Spinal cord (tissue), 10 donors: ENCODE results near the gene SLC4A3. TPM values are rescaled to one million over a fixed set of nuclear protein-coding genes. Genes with fewer than 3 reads are reported as not detected.
A peak's percentile ranks its signal among the peaks of the same experiment; 100 is the strongest.

Experiments
- DNase-seq, 6 donors: peaks; one replicate each; pipeline versions ENCODE4 v3.0.0 to v3.0.0-alpha.2; 2013 to 2015; ENCODE audit warnings: low spot score in 6 of 6, low read depth in 4 of 6
- H3K27ac ChIP-seq: one replicate; pipeline ENCODE4 v1.5.1; 2013; ENCODE audit warnings: low read depth, low read length, control low read depth
- H3K27me3 ChIP-seq: one replicate; pipeline ENCODE4 v1.6.1; 2013; ENCODE audit warnings: low read length; ENCODE audit not compliant: control insufficient read depth, insufficient read depth
- H3K36me3 ChIP-seq: one replicate; pipeline ENCODE4 v1.6.1; 2013; ENCODE audit warnings: low read length; ENCODE audit not compliant: control insufficient read depth, insufficient read depth
- H3K4me1 ChIP-seq: one replicate; pipeline ENCODE4 v1.6.1; 2013; ENCODE audit warnings: low read length; ENCODE audit not compliant: control insufficient read depth, insufficient read depth
- H3K4me3 ChIP-seq: one replicate; pipeline ENCODE4 v1.5.1; 2013; ENCODE audit warnings: low read depth, low read length, control low read depth
- H3K9me3 ChIP-seq: one replicate; pipeline ENCODE4 v1.6.1; 2013; ENCODE audit warnings: low read length; ENCODE audit not compliant: control insufficient read depth, insufficient read depth
- WGBS: methylation state at CpG from one replicate; pipeline ENCODE4 v1.1.5; 2013; ENCODE audit warnings: missing lambda C conversion rate; ENCODE audit not compliant: insufficient coverage; 5-methylcytosine and 5-hydroxymethylcytosine counted together
- polyA plus RNA-seq, 2 donors: library from polyadenylated mRNA; unstranded; fragments of 120-200 nt; gene quantifications; one replicate each; pipeline ENCODE4 v1.2.1, GENCODE V29; 2013; ENCODE audit not compliant: insufficient read length in 2 of 2
- total RNA-seq, 2 donors: library from RNA; depleted of rRNA in 1 of 2; stranded (reverse); fragments of 120-200 nt in 1 of 2; fragments of >200 nt in 1 of 2; gene quantifications; one replicate each; pipeline versions ENCODE4 v1.2.3 to v1.2.4, GENCODE V29; 2013 to 2014
- donor health status: healthy.

SLC4A3 gene
- total and polyA plus RNA-seq, 4 donors, result 17.0 to 61.3 (median 37.8) TPM

GRCh38 chr2:219612577-219613286 is 14.7 kb upstream of the SLC4A3 start:
- peaks cover 73% of the 10 kb centered on the region for H3K36me3 ChIP-seq
- WGBS, result 86% methylated on average over 9 of the region's 15 CpGs

GRCh38 chr2:219613461-219614070 is 13.9 kb upstream of the SLC4A3 start:
- H3K9me3 ChIP-seq, result no peaks in the 10 kb centered on the region
- WGBS, result 99% methylated on average over 8 of the region's 11 CpGs
- H3K27ac ChIP-seq, result no peak overlapping the region
- peaks cover 9% of the 10 kb centered on the region for H3K4me1 ChIP-seq
- H3K4me3 ChIP-seq, result no peak overlapping the region
- H3K36me3 ChIP-seq, result peaks cover 64% of the 10 kb centered on the region
- no peak for DNase-seq
- H3K27me3 ChIP-seq, result no peaks in the 10 kb centered on the region

More at GRCh38 chr2:219612577-219613286, 14.7 kb upstream of the SLC4A3 start:
- Histone ChIP-seq H3K27ac (no peak overlapping the region), H3K9me3 (no peaks in the 10 kb centered on the region), H3K27me3 (no peaks in the 10 kb centered on the region), H3K4me3 (no peak overlapping the region), H3K4me1 (peaks cover 17% of the 10 kb centered on the region)
- no peak for DNase-seq

- Histone ChIP-seq H3K36me3 (peaks cover 57% of the 10 kb centered on the region), H3K4me3 (no peak overlapping the region), H3K27me3 (no peaks in the 10 kb centered on the region), H3K4me1 (peaks cover 2% of the 10 kb centered on the region), H3K9me3 (no peaks in the 10 kb centered on the region), H3K27ac (no peak overlapping the region)
- 91% methylated on average over 10 of the region's 11 CpGs for WGBS
- DNase-seq, result no peak
These were observed 13.2 kb upstream of the SLC4A3 start for GRCh38 chr2:219614076-219614860.

GRCh38 chr2:219615036-219615435 is 12.4 kb upstream of the SLC4A3 start:
- 91% methylated on average over 10 of the region's 11 CpGs for WGBS
- DNase-seq, result no peak

GRCh38 chr2:219615894-219616293 is 11.5 kb upstream of the SLC4A3 start:
- H3K4me3 ChIP-seq, result no peak overlapping the region
- no peak for DNase-seq
- H3K27ac ChIP-seq, result no peak overlapping the region
- no peaks in the 10 kb centered on the region for H3K4me1 ChIP-seq
- H3K36me3 ChIP-seq, result peaks cover 56% of the 10 kb centered on the region
- H3K9me3 ChIP-seq, result no peaks in the 10 kb centered on the region
- WGBS, result 88% methylated on average over 12 of the region's 12 CpGs
- no peaks in the 10 kb centered on the region for H3K27me3 ChIP-seq

More at GRCh38 chr2:219615036-219615435, 12.4 kb upstream of the SLC4A3 start:
- H3K9me3 ChIP-seq, result no peaks in the 10 kb centered on the region
- H3K27me3 ChIP-seq, result no peaks in the 10 kb centered on the region
- no peak overlapping the region for H3K4me3 ChIP-seq
- no peak overlapping the region for H3K27ac ChIP-seq
- no peaks in the 10 kb centered on the region for H3K4me1 ChIP-seq
- H3K36me3 ChIP-seq, result peaks cover 56% of the 10 kb centered on the region

- no peaks in the 10 kb centered on the region for H3K27me3 ChIP-seq
- H3K27ac ChIP-seq, result no peak overlapping the region
- no peak for DNase-seq
- H3K4me1 ChIP-seq, result no peaks in the 10 kb centered on the region
- H3K36me3 ChIP-seq, result peaks cover 49% of the 10 kb centered on the region
- H3K4me3 ChIP-seq, result no peak overlapping the region
- no peaks in the 10 kb centered on the region for H3K9me3 ChIP-seq
- 89% methylated on average over 4 of the region's 4 CpGs for WGBS
These were observed 10.9 kb upstream of the SLC4A3 start for GRCh38 chr2:219616550-219616949.

GRCh38 chr2:219618733-219619122 is 8.7 kb upstream of the SLC4A3 start:
- H3K4me1 ChIP-seq, result no peaks in the 10 kb centered on the region
- no peaks in the 10 kb centered on the region for H3K27me3 ChIP-seq
- H3K4me3 ChIP-seq, result no peak overlapping the region
- no peaks in the 10 kb centered on the region for H3K9me3 ChIP-seq
- peaks cover 32% of the 10 kb centered on the region for H3K36me3 ChIP-seq
- no peak overlapping the region for H3K27ac ChIP-seq
- 97% methylated on average over 2 of the region's 3 CpGs for WGBS
- DNase-seq, result no peak

- H3K27me3 ChIP-seq, result no peaks in the 10 kb centered on the region
- peak in 2 of 6 donors; percentile 41 to 82 for DNase-seq
- no peaks in the 10 kb centered on the region for H3K9me3 ChIP-seq
- no peak overlapping the region for H3K27ac ChIP-seq
- H3K4me3 ChIP-seq, result no peak overlapping the region
- WGBS, result no CpG with 5 or more reads among the region's 4 CpGs
- H3K36me3 ChIP-seq, result peaks cover 27% of the 10 kb centered on the region
- no peaks in the 10 kb centered on the region for H3K4me1 ChIP-seq
These were observed 8.2 kb upstream of the SLC4A3 start for GRCh38 chr2:219619235-219619634.

- H3K4me1 ChIP-seq, result no peaks in the 10 kb centered on the region
- no peaks in the 10 kb centered on the region for H3K9me3 ChIP-seq
- H3K27me3 ChIP-seq, result no peaks in the 10 kb centered on the region
- peaks cover 14% of the 10 kb centered on the region for H3K36me3 ChIP-seq
- DNase-seq, result no peak
- no CpG with 5 or more reads among the region's 6 CpGs for WGBS
- H3K27ac ChIP-seq, result no peak overlapping the region
- H3K4me3 ChIP-seq, result no peak overlapping the region
These were observed 6.9 kb upstream of the SLC4A3 start for GRCh38 chr2:219620546-219620945.
